ENCODE data around the gene FERMT1.
"Not testable (repeated sequence)": the region's sequence is repeated elsewhere in the genome, so short reads cannot be mapped to it uniquely, and the experiment has no call there.

The FERMT1 gene

DNA sequence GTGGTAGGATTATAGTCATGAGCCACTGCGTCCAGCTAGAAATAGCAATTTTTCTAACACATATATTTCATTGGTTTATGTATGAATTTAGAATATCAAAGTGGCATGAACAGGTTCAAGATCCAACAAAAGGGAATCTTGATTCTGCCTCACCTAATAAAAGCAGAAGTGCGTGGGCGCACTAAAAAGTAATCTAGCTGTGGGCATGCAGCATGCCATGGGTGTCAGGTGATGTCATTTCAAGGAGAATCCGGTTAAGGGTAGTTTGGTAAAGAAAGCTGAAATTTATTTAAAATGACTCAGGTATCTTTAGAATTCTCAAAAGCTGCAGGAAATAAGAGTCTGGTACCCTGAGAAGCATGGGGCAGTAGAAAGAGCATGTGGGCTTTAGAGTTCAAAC, 86.6 kb downstream of the FERMT1 start:
- DNase-seq (ENCODE audit: low read depth), result no peak
- TF ChIP-seq, protein P1, sequence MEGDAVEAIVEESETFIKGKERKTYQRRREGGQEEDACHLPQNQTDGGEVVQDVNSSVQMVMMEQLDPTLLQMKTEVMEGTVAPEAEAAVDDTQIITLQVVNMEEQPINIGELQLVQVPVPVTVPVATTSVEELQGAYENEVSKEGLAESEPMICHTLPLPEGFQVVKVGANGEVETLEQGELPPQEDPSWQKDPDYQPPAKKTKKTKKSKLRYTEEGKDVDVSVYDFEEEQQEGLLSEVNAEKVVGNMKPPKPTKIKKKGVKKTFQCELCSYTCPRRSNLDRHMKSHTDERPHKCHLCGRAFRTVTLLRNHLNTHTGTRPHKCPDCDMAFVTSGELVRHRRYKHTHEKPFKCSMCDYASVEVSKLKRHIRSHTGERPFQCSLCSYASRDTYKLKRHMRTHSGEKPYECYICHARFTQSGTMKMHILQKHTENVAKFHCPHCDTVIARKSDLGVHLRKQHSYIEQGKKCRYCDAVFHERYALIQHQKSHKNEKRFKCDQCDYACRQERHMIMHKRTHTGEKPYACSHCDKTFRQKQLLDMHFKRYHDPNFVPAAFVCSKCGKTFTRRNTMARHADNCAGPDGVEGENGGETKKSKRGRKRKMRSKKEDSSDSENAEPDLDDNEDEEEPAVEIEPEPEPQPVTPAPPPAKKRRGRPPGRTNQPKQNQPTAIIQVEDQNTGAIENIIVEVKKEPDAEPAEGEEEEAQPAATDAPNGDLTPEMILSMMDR (conservative IDR thresholded peaks at IDR 0.05; ENCODE audit: low read length), result no peak
- H3K4me3 ChIP-seq (ENCODE audit: low read length), result no peak overlapping the region

GRCh38 chr20:6034134-6034969, 88.5 kb downstream of the FERMT1 start:
- no peak overlapping the region for H3K4me3 ChIP-seq (ENCODE audit: low read length)
- no peak for DNase-seq (ENCODE audit: low read depth)
- TF ChIP-seq, protein P1 (conservative IDR thresholded peaks at IDR 0.05; ENCODE audit: low read length), result no peak

GRCh38 chr20:6032907-6033306, 89.9 kb downstream of the FERMT1 start:
- not testable (repeated sequence) for DNase-seq (ENCODE audit: low read depth); H3K4me3 ChIP-seq (ENCODE audit: low read length)

GRCh38 chr20:6030453-6031080, 92.3 kb downstream of the FERMT1 start:
- no peak for DNase-seq (ENCODE audit: low read depth)
- no peak overlapping the region for H3K4me3 ChIP-seq (ENCODE audit: low read length)
- TF ChIP-seq, protein P1 (conservative IDR thresholded peaks at IDR 0.05; ENCODE audit: low read length), result no peak

DNA sequence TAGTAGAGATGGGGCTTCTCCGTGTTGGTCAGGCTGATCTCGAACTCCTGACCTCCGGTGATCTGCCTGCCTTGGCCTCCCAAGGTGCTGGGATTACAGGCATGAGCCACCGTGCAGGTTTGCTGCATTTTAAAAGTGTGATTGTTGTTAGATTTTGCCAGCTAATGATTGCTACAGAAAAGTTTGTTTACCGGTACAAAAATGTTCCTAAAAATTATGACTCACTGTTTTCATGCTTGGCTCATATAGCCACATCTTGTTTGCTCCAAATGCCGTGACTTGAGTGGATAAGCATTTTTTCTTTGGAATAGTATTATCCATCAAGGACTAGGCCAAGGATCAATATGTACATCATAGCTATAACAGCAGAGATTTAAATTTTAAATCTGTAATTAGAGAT, 93.3 kb downstream of the FERMT1 start:
- H3K4me3 ChIP-seq (ENCODE audit: low read length), result no peak overlapping the region
- peak; percentile 53 for DNase-seq (ENCODE audit: low read depth)
- TF ChIP-seq, protein P1 (conservative IDR thresholded peaks at IDR 0.05; ENCODE audit: low read length), result no peak

DNA sequence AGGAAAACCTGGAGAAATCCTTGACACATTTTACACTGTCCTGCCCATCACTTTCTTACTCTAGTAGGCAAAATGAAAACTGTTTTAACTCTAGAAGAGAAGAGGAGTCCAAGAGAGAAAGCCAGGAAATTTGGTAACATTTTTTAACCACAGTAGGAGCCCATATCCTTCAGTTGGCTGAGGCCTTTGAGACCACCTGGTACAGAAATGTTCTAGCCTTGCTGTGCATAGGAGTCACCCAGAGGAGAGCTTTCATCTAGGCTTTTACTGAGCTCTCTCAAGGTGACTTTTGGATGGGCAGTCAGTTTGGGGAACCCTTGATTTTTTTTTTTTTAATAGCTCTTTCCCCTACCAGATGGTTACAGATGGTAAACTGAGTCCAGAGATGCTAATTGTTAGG, 94.0 kb downstream of the FERMT1 start:
- TF ChIP-seq, protein P1 (conservative IDR thresholded peaks at IDR 0.05; ENCODE audit: low read length), result no peak
- DNase-seq (ENCODE audit: low read depth), result no peak
- no peak overlapping the region for H3K4me3 ChIP-seq (ENCODE audit: low read length)

DNA sequence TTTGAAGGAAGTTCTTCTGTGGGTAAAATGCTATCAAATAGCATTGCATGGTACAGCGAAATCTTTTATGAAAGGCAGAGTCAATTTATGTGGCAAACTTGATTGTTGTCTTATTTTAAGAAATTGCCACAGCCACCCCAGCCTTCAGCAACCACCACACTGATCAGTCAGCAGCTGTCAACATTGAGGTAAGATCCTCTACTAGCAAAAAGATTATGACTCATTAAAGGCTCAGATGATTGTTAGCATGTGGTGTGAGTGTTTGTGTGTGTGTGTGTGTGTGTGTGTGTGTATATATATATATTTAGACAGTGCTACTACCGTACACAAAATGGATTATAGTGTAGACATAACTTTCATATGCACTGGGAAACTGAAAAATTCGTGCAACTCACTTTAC, 96.8 kb downstream of the FERMT1 start:
- TF ChIP-seq, protein P1 (conservative IDR thresholded peaks at IDR 0.05; ENCODE audit: low read length), result no peak
- peak; percentile 46 for DNase-seq (ENCODE audit: low read depth)
- H3K4me3 ChIP-seq (ENCODE audit: low read length), result no peak overlapping the region
